GM12892 (cell line): Measurements from ENCODE around the gene MMD.
"Not testable (repeated sequence)": the region's sequence is repeated elsewhere in the genome, so short reads cannot be mapped to it uniquely, and the experiment has no call there.

Experiments used
- POLR2A ChIP-seq: IDR thresholded peaks from 2 replicates; pipeline ENCODE4 v1.6.1; 2011; ENCODE audit warnings: low read depth, low read length, control low read depth
- POLR2AphosphoS5 ChIP-seq: IDR thresholded peaks from 2 replicates; pipeline ENCODE4 v1.6.1; 2011; ENCODE audit warnings: low read depth, low read length, control low read depth

DNA sequence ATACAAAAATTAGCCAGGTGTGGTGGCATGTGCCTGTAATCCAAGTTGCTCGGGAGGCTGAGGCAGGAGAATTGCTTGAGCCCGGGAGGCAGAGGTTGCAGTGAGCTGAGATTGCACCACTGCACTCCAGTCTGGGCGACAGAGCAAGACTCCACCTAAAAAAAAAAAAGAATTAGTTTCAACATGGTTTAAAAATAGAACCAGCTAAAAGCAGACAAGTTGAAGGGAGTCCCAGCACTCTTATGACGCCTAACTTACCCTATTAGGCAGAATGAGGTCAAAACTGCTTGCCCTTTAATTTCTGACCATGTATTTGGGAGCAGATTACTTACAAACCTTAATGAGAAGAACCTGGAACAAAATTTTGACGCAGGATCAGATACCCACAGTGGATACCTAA, 17.4 kb downstream of the MMD start:
- TF ChIP-seq POLR2A, POLR2AphosphoS5: not testable (repeated sequence)
